NB4 (cell line): ENCODE measurements around the gene TSPAN18.

Experiments
- CTCF ChIP-seq: IDR thresholded peaks from one replicate; pipeline ENCODE4 v1.5.1; 2012; ENCODE audit warnings: low read depth, low read length
- POLR2A ChIP-seq: IDR thresholded peaks from 2 replicates; pipeline ENCODE4 v1.6.1; 2011; ENCODE audit warnings: mild to moderate bottlenecking; ENCODE audit not compliant: insufficient read length; ENCODE audit errors: extremely low read depth
- TF ChIP-seq, protein P1 (sequence below): IDR thresholded peaks from 2 replicates; pipeline ENCODE4 v1.6.1; 2011; ENCODE audit warnings: low read depth, low read length

DNA sequence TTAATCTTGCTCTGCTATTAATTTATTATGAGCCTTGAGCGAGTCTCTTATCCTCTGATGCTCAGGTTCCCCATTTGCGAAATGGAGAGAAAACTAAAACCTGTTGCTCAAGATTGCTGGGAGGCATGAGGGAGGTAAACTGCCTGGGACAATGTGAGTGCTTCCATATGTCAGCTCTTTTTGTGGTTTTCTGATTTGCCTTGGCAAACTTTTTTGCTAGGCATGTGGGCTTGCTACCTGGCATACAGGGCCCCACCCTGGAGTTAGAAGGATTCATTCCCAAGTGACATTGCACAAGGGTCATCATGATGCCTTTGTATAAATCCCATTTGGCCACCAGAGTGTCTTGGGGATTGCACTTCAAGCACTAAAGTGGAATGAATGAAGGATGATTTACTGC lies 22.4 kb downstream of the TSPAN18 start:
- TF ChIP-seq POLR2A: no peak
- TF ChIP-seq CTCF: no peak
- TF ChIP-seq, protein P1, sequence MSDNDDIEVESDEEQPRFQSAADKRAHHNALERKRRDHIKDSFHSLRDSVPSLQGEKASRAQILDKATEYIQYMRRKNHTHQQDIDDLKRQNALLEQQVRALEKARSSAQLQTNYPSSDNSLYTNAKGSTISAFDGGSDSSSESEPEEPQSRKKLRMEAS: no peak
